Ramos (cell line): ENCODE results near the gene MAML2.

ENCODE experiments used
- in situ Hi-C: fragments of 300-500 bp; cut with MboI; formaldehyde crosslinking; loops from one replicate; pipeline ENCODE4 v1.14.3; 2022; ENCODE audit warnings: low sequenced_read_pairs; ENCODE audit not compliant: unreplicated experiment

The MAML2 gene

GRCh38 chr11:96063886-96064285 lies 279.1 kb downstream of the MAML2 start:
- in situ Hi-C loops, result no loop called here

GRCh38 chr11:96063053-96063452 lies 279.9 kb downstream of the MAML2 start:
- in situ Hi-C loops, result no loop called here

- in situ Hi-C loops, result no loop called here
Observed at GRCh38 chr11:96062134-96062533, 280.9 kb downstream of the MAML2 start.

- in situ Hi-C loops, result no loop called here
Observed at GRCh38 chr11:96061730-96062129, 281.3 kb downstream of the MAML2 start.

- in situ Hi-C loops, result no loop called here
Observed at GRCh38 chr11:96061069-96061468, 281.9 kb downstream of the MAML2 start.

GRCh38 chr11:96057502-96057901 lies 285.5 kb downstream of the MAML2 start:
- in situ Hi-C loops, result loop anchor here (10.0 kb wide), 1 partner anchor 287 kb away; the partner anchor contains the start of gene MAML2

GRCh38 chr11:96056576-96056975 lies 286.4 kb downstream of the MAML2 start:
- in situ Hi-C loops, result loop anchor here (10.0 kb wide), 1 partner anchor 288 kb away; the partner anchor contains the start of gene MAML2

- in situ Hi-C loops, result loop anchor here (10.0 kb wide), 1 partner anchor 289 kb away; the partner anchor contains the start of gene MAML2
Observed at GRCh38 chr11:96055706-96056387, 287.1 kb downstream of the MAML2 start.

GRCh38 chr11:96054870-96055705 lies 287.9 kb downstream of the MAML2 start:
- in situ Hi-C loops, result loop anchor here (10.0 kb wide), 1 partner anchor 290 kb away; the partner anchor contains the start of gene MAML2

GRCh38 chr11:96052921-96053651 lies 289.9 kb downstream of the MAML2 start:
- in situ Hi-C loops, result loop anchor here (10.0 kb wide), 1 partner anchor 292 kb away; the partner anchor contains the start of gene MAML2

GRCh38 chr11:96051820-96052219 lies 291.2 kb downstream of the MAML2 start:
- in situ Hi-C loops, result loop anchor here (10.0 kb wide), 1 partner anchor 293 kb away; the partner anchor contains the start of gene MAML2

- in situ Hi-C loops, result loop anchor here (10.0 kb wide), 1 partner anchor 294 kb away; the partner anchor contains the start of gene MAML2
Observed at GRCh38 chr11:96050435-96051182, 292.4 kb downstream of the MAML2 start.

GRCh38 chr11:96049426-96049825 lies 293.6 kb downstream of the MAML2 start:
- in situ Hi-C loops, result no loop called here

GRCh38 chr11:96045622-96046456 lies 297.2 kb downstream of the MAML2 start:
- in situ Hi-C loops, result no loop called here

- in situ Hi-C loops, result no loop called here
Observed at GRCh38 chr11:96044747-96045146, 298.2 kb downstream of the MAML2 start.

GRCh38 chr11:96044311-96044710 lies 298.7 kb downstream of the MAML2 start:
- in situ Hi-C loops, result no loop called here

- in situ Hi-C loops, result no loop called here
Observed at GRCh38 chr11:96043291-96043690, 299.7 kb downstream of the MAML2 start.

GRCh38 chr11:96038046-96038445 lies 304.9 kb downstream of the MAML2 start:
- in situ Hi-C loops, result no loop called here
